ENCODE measurements around the gene EPN2. TPM values are rescaled to one million over a fixed set of nuclear protein-coding genes. Genes with fewer than 3 reads are reported as not detected.
A peak's percentile ranks its signal among the peaks of the same experiment; 100 is the strongest.
"Not testable (repeated sequence)": the region's sequence is repeated elsewhere in the genome, so short reads cannot be mapped to it uniquely, and the experiment has no call there.

EPN2 gene
- total and polyA plus RNA-seq, 7 experiments from 2014 or later = 3.9 to 11.5 (median 6.4) TPM

- ATAC-seq = peak; percentile 12
- intact Hi-C loops (cut with micrococcal nuclease) = no loop called here
- DNase-seq = no peak
- no peaks in the 10 kb centered on the region for H3K27me3 ChIP-seq (ENCODE audit: control insufficient read depth in 2 of 2, insufficient read depth in 2 of 2, low read length in 2 of 2)
- ChIA-PET CTCF (no interaction called here), POLR2A (no interaction called here)
- H3K27ac ChIP-seq (ENCODE audit: low read depth, low read length) = no peak overlapping the region
- Mint-ChIP-seq H3K4me3 (no peak overlapping the region), H3K27ac (no peak overlapping the region), H3K9me3 (peaks cover 0 to 1% (median 0%) of the 10 kb centered on the region in 11 donors), H3K4me1 (peaks cover 0 to 8% (median 5%) of the 10 kb centered on the region in 7 donors), H3K36me3 (peaks cover 0 to 9% (median 0%) of the 10 kb centered on the region in 5 donors), H3K27me3 (peaks cover 0 to 20% (median 7%) of the 10 kb centered on the region in 5 donors)
- H3K36me3 ChIP-seq (ENCODE audit: control insufficient read depth in 2 of 3, insufficient read depth in 3 of 3, low read length in 3 of 3) = no peaks in the 10 kb centered on the region
- H3K4me1 ChIP-seq (ENCODE audit: control insufficient read depth in 2 of 2, insufficient read depth in 2 of 2, low read length in 2 of 2) = no peaks in the 10 kb centered on the region
- no peak overlapping the region for H3K4me3 ChIP-seq (ENCODE audit: low read length)
- H3K9me3 ChIP-seq (ENCODE audit: control insufficient read depth in 2 of 3, low read length in 3 of 3) = no peaks in the 10 kb centered on the region
Measured at GRCh38 chr17:19270704-19271611, 33.8 kb downstream of the EPN2 start.

DNA sequence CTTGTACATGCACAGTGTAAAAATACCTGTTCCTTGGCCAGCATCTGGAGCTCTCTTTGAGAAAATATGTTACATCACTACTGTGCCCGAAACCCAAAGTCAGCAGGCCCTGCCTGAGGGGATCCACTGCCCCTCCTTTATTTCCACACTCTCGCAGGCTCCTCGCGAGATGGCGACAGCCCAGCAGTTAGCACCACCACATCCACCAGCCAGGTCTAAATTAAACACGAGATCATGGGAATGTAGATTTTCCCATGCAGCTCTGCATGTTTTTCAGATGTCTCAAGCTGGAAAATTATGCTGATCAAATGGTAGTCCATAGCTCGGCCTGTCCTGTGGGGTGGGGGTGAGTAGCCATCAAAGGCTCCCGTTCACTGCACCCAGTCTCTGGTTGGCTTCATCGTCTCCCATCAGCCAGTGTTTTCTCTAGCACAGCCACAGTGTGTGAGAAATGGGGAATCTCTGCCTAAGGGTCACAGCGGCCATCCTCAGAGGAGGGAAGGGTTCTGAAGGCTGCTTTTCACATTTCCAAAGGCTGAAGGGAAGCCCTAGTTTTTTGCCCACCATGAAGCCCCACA, 34.7 kb downstream of the EPN2 start:
- ChIA-PET POLR2A (no interaction called here), CTCF (no interaction called here)
- Mint-ChIP-seq H3K36me3 (peaks cover 0 to 9% (median 0%) of the 10 kb centered on the region in 5 donors), H3K27me3 (peaks cover 0 to 18% (median 7%) of the 10 kb centered on the region in 5 donors), H3K4me3 (no peak overlapping the region), H3K4me1 (peaks cover 0 to 8% (median 5%) of the 10 kb centered on the region in 7 donors), H3K27ac (no peak overlapping the region), H3K9me3 (peaks cover 0 to 4% (median 0%) of the 10 kb centered on the region in 11 donors)
- ATAC-seq = no peak
- intact Hi-C loops (cut with micrococcal nuclease) = no loop called here
- H3K36me3 ChIP-seq (ENCODE audit: control insufficient read depth in 2 of 3, insufficient read depth in 3 of 3, low read length in 3 of 3) = no peaks in the 10 kb centered on the region
- no peak for DNase-seq
- no peaks in the 10 kb centered on the region for H3K4me1 ChIP-seq (ENCODE audit: control insufficient read depth in 2 of 2, insufficient read depth in 2 of 2, low read length in 2 of 2)
- H3K27ac ChIP-seq (ENCODE audit: low read depth, low read length) = no peak overlapping the region
- H3K9me3 ChIP-seq (ENCODE audit: control insufficient read depth in 2 of 3, low read length in 3 of 3) = no peaks in the 10 kb centered on the region
- no peak overlapping the region for H3K4me3 ChIP-seq (ENCODE audit: low read length)
- H3K27me3 ChIP-seq (ENCODE audit: control insufficient read depth in 2 of 2, insufficient read depth in 2 of 2, low read length in 2 of 2) = no peaks in the 10 kb centered on the region

- POLR2A ChIA-PET = no interaction called here
- H3K27ac ChIP-seq (ENCODE audit: low read depth, low read length) = no peak overlapping the region
- CTCF ChIA-PET = no interaction called here
Measured at GRCh38 chr17:19273731-19274130, 36.6 kb downstream of the EPN2 start.

GRCh38 chr17:19274893-19275292, 37.7 kb downstream of the EPN2 start:
- no peaks in the 10 kb centered on the region for H3K4me1 ChIP-seq (ENCODE audit: control insufficient read depth in 2 of 2, insufficient read depth in 2 of 2, low read length in 2 of 2)
- no peak for DNase-seq
- POLR2A ChIA-PET = no interaction called here
- Mint-ChIP-seq H3K4me3 (no peak overlapping the region), H3K4me1 (peaks cover 0 to 5% (median 0%) of the 10 kb centered on the region in 7 donors), H3K9me3 (peaks cover 0 to 4% (median 0%) of the 10 kb centered on the region in 11 donors), H3K36me3 (peaks cover 0 to 9% (median 0%) of the 10 kb centered on the region in 5 donors), H3K27me3 (peaks cover 0 to 10% (median 0%) of the 10 kb centered on the region in 5 donors), H3K27ac (no peak overlapping the region)
- no peaks in the 10 kb centered on the region for H3K27me3 ChIP-seq (ENCODE audit: control insufficient read depth in 2 of 2, insufficient read depth in 2 of 2, low read length in 2 of 2)
- H3K36me3 ChIP-seq (ENCODE audit: control insufficient read depth in 2 of 3, insufficient read depth in 3 of 3, low read length in 3 of 3) = no peaks in the 10 kb centered on the region
- H3K4me3 ChIP-seq (ENCODE audit: low read length) = no peak overlapping the region
- CTCF ChIA-PET = no interaction called here
- no peaks in the 10 kb centered on the region for H3K9me3 ChIP-seq (ENCODE audit: control insufficient read depth in 2 of 3, low read length in 3 of 3)
- no peak for ATAC-seq
- intact Hi-C loops (cut with micrococcal nuclease) = no loop called here
- H3K27ac ChIP-seq (ENCODE audit: low read depth, low read length) = no peak overlapping the region

More at GRCh38 chr17:19273731-19274130, 36.6 kb downstream of the EPN2 start:
- H3K4me1 ChIP-seq (ENCODE audit: control insufficient read depth in 2 of 2, insufficient read depth in 2 of 2, low read length in 2 of 2) = no peaks in the 10 kb centered on the region
- no peak overlapping the region for H3K4me3 ChIP-seq (ENCODE audit: low read length)
- DNase-seq (no peak), ATAC-seq (no peak)
- H3K27ac Mint-ChIP-seq = no peak overlapping the region
- H3K4me3 Mint-ChIP-seq = no peak overlapping the region
- H3K27me3 ChIP-seq (ENCODE audit: control insufficient read depth in 2 of 2, insufficient read depth in 2 of 2, low read length in 2 of 2) = no peaks in the 10 kb centered on the region
- H3K36me3 ChIP-seq (ENCODE audit: control insufficient read depth in 2 of 3, insufficient read depth in 3 of 3, low read length in 3 of 3) = no peaks in the 10 kb centered on the region
- no peaks in the 10 kb centered on the region for H3K9me3 ChIP-seq (ENCODE audit: control insufficient read depth in 2 of 3, low read length in 3 of 3)
- peaks cover 0 to 4% (median 0%) of the 10 kb centered on the region in 11 donors for H3K9me3 Mint-ChIP-seq
- H3K4me1 Mint-ChIP-seq = peaks cover 0 to 6% (median 4%) of the 10 kb centered on the region in 7 donors
- peaks cover 0 to 9% (median 0%) of the 10 kb centered on the region in 5 donors for H3K36me3 Mint-ChIP-seq
- intact Hi-C loops (cut with micrococcal nuclease) = no loop called here
- peaks cover 0 to 15% (median 4%) of the 10 kb centered on the region in 5 donors for H3K27me3 Mint-ChIP-seq

GRCh38 chr17:19275457-19276127, 38.4 kb downstream of the EPN2 start:
- H3K27me3 Mint-ChIP-seq = peaks cover 0 to 10% (median 0%) of the 10 kb centered on the region in 5 donors
- H3K36me3 Mint-ChIP-seq = peaks cover 0 to 9% (median 0%) of the 10 kb centered on the region in 5 donors
- H3K4me3 Mint-ChIP-seq = no peak overlapping the region
- H3K27me3 ChIP-seq (ENCODE audit: control insufficient read depth in 2 of 2, insufficient read depth in 2 of 2, low read length in 2 of 2) = no peaks in the 10 kb centered on the region
- no peak overlapping the region for H3K27ac Mint-ChIP-seq
- no peak for DNase-seq
- no peaks in the 10 kb centered on the region for H3K9me3 ChIP-seq (ENCODE audit: control insufficient read depth in 2 of 3, low read length in 3 of 3)
- no peaks in the 10 kb centered on the region for H3K4me1 ChIP-seq (ENCODE audit: control insufficient read depth in 2 of 2, insufficient read depth in 2 of 2, low read length in 2 of 2)
- H3K4me3 ChIP-seq (ENCODE audit: low read length) = no peak overlapping the region
- ChIA-PET CTCF (no interaction called here), POLR2A (no interaction called here)
- peaks cover 0 to 4% (median 0%) of the 10 kb centered on the region in 11 donors for H3K9me3 Mint-ChIP-seq
- intact Hi-C loops (cut with micrococcal nuclease) = loop anchor here in 1 of 2 donors (1.0 kb wide), 1 partner anchor 31 kb away; no protein-coding TSS in a partner anchor
- ATAC-seq = no peak
- H3K36me3 ChIP-seq (ENCODE audit: control insufficient read depth in 2 of 3, insufficient read depth in 3 of 3, low read length in 3 of 3) = no peaks in the 10 kb centered on the region
- H3K27ac ChIP-seq (ENCODE audit: low read depth, low read length) = no peak overlapping the region
- H3K4me1 Mint-ChIP-seq = peaks cover 0 to 5% (median 0%) of the 10 kb centered on the region in 7 donors

GRCh38 chr17:19278284-19278683, 41.1 kb downstream of the EPN2 start:
- H3K4me3 Mint-ChIP-seq; H3K4me3 ChIP-seq (ENCODE audit: low read length); H3K27ac Mint-ChIP-seq; ATAC-seq; H3K27me3 ChIP-seq (ENCODE audit: control insufficient read depth in 2 of 2, insufficient read depth in 2 of 2, low read length in 2 of 2); POLR2A ChIA-PET; H3K36me3 ChIP-seq (ENCODE audit: control insufficient read depth in 2 of 3, insufficient read depth in 3 of 3, low read length in 3 of 3); H3K27me3 Mint-ChIP-seq; H3K4me1 Mint-ChIP-seq; H3K27ac ChIP-seq (ENCODE audit: low read depth, low read length); H3K9me3 Mint-ChIP-seq; H3K9me3 ChIP-seq (ENCODE audit: control insufficient read depth in 2 of 3, low read length in 3 of 3); CTCF ChIA-PET; DNase-seq; H3K4me1 ChIP-seq (ENCODE audit: control insufficient read depth in 2 of 2, insufficient read depth in 2 of 2, low read length in 2 of 2); intact Hi-C loops (cut with micrococcal nuclease): not testable (repeated sequence)
- H3K36me3 Mint-ChIP-seq = peaks cover 0 to 16% (median 4%) of the 10 kb centered on the region in 5 donors

All from naive thymus-derived CD4-positive, alpha-beta T cell (primary cell).